K562 (cell line): Measurements from ENCODE around the gene DDX60.

Source experiments
- SIX5 ChIP-seq, 2 experiments: IDR thresholded peaks; 2 replicates each; pipeline ENCODE4 v1.6.1; 2011; ENCODE audit warnings: low read length in 2 of 2, borderline replicate concordance in 1 of 2, low read depth in 1 of 2, mild to moderate bottlenecking in 1 of 2, moderate library complexity in 1 of 2; ENCODE audit not compliant: insufficient read depth in 1 of 2
- SP2 ChIP-seq: IDR thresholded peaks from 2 replicates; pipeline ENCODE4 v1.6.1; 2011; ENCODE audit warnings: mild to moderate bottlenecking, low read depth, low read length, moderate library complexity; ENCODE audit not compliant: poor library complexity, severe bottlenecking; ENCODE audit errors: extremely low read depth
- ZNF449 ChIP-seq: fragments of 250-450 bp; sonication (Bioruptor Pico); IDR thresholded peaks from 2 replicates; pipeline ENCODE4 v1.8.0; 2022; ENCODE audit warnings: moderate library complexity, mild to moderate bottlenecking, inconsistent platforms
- TF ChIP-seq, protein P1 (sequence below), 2 experiments: fragments of 450-650 bp; formaldehyde crosslinking in 1 of 2; IDR thresholded peaks; 2 replicates each; pipeline versions ENCODE4 v1.4.0 to v1.6.1; 2014 to 2020; ENCODE audit warnings: mild to moderate bottlenecking in 2 of 2, borderline replicate concordance in 1 of 2, low read depth in 1 of 2

GRCh38 chr4:168304744-168305459, 13.7 kb downstream of the DDX60 start:
- TF ChIP-seq, protein P1, sequence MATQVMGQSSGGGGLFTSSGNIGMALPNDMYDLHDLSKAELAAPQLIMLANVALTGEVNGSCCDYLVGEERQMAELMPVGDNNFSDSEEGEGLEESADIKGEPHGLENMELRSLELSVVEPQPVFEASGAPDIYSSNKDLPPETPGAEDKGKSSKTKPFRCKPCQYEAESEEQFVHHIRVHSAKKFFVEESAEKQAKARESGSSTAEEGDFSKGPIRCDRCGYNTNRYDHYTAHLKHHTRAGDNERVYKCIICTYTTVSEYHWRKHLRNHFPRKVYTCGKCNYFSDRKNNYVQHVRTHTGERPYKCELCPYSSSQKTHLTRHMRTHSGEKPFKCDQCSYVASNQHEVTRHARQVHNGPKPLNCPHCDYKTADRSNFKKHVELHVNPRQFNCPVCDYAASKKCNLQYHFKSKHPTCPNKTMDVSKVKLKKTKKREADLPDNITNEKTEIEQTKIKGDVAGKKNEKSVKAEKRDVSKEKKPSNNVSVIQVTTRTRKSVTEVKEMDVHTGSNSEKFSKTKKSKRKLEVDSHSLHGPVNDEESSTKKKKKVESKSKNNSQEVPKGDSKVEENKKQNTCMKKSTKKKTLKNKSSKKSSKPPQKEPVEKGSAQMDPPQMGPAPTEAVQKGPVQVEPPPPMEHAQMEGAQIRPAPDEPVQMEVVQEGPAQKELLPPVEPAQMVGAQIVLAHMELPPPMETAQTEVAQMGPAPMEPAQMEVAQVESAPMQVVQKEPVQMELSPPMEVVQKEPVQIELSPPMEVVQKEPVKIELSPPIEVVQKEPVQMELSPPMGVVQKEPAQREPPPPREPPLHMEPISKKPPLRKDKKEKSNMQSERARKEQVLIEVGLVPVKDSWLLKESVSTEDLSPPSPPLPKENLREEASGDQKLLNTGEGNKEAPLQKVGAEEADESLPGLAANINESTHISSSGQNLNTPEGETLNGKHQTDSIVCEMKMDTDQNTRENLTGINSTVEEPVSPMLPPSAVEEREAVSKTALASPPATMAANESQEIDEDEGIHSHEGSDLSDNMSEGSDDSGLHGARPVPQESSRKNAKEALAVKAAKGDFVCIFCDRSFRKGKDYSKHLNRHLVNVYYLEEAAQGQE (IDR thresholded peaks at IDR 0.05; ENCODE audit: borderline replicate concordance), result no peak
- TF ChIP-seq, protein P1 (CRISPR knock-in tag; IDR thresholded peaks at IDR 0.05; ENCODE audit: low read depth), result no peak
- TF ChIP-seq SIX5 (IDR thresholded peaks at IDR 0.05; ENCODE audit: borderline replicate concordance in 1 of 2, insufficient read depth in 1 of 2, low read depth in 1 of 2, low read length in 2 of 2) (no peak), ZNF449 (CRISPR knock-in tag) (no peak), SP2 (no peak)
